Right renal cortex interstitium (tissue), 3 donors: Measurements from ENCODE around the gene NEK6. TPM values are rescaled to one million over a fixed set of nuclear protein-coding genes. Genes with fewer than 3 reads are reported as not detected.
A peak's percentile ranks its signal among the peaks of the same experiment; 100 is the strongest.

Experiments used
- DNase-seq, 3 donors: peaks; one replicate each; pipeline ENCODE4 v3.0.0-alpha.2; 2013; ENCODE audit warnings: low read depth in 3 of 3, low spot score in 2 of 3
- polyA plus RNA-seq, 3 donors: library from polyadenylated mRNA; unstranded; fragments of 120-200 nt; gene quantifications; one replicate each; pipeline ENCODE4 v1.2.1, GENCODE V29; 2013; ENCODE audit not compliant: insufficient read length in 3 of 3

Gene NEK6
- polyA plus RNA-seq, 3 donors, result 26.9 to 32.8 (median 27.9) TPM

- DNase-seq, result no peak
These were observed 77.6 kb downstream of the NEK6 start for GRCh38 chr9:124335320-124335707.

GRCh38 chr9:124337562-124337961 is 79.8 kb downstream of the NEK6 start:
- no peak for DNase-seq

DNA sequence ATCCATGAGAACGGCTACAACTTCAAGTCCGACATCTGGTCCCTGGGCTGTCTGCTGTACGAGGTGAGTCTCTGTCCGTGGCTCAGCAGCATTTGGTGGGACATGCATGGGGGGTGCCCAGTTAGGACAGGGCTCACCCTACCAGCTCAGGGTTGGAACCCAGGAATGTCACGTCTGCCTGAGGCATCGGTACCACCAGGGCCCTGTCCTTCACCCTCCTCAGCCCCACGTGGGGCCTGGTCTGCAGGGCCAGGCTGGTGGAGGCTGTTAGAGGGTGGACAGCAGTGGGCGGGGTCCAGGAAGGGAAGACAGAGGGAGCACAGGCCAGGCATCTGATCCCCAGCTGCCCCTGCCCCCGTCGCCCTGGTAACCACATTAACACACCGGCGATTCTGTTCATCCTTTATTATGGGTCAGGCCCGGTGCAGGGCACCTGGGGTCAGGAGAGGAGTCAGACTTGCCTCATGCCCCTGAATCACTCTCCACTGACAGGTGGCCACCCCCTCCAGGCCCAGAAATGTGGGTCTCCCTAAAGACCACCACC is 81.9 kb downstream of the NEK6 start:
- DNase-seq, result no peak

DNA sequence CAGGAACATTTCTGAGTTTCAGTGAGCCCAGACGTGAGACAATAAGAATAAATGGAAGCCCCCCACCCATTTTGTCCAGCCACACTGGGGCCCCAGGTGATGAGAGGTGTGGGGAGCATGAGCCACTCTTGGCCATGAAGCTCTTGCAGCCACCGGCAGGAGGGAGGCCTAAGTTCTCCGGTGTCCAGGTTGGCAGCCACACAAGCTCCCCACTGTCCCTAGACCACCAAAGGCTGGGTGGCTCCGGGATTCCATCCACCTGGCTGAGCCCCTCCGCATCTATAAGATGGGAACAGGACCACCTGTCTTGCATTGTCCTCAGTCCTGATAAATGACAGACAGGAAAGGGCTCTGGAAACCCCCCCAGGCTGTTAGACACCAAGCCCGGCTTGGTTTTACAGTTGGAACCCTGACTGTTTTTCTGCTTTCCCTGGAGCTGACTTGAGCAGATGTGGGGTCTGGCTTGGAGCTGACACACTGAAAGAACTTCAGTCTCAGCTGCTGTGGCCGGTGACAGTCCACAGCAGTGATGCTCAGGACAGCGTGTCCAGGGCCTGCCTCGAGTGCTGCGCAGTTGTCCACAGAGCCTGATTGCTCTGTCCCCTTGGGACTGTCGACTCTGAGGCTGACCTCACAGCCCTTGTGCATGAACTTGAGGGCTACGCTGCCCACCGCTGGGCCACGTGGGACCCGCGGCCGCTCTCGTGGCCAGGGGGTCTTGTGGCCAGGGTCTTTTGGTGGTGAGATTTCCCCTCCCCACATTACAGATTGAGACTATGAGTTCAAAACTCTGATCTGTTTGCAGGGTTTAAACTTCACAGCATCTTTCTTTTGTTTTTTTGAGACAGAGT is 82.7 kb downstream of the NEK6 start:
- no peak for DNase-seq

- no peak for DNase-seq
These were observed 83.9 kb downstream of the NEK6 start for GRCh38 chr9:124341455-124342170.

GRCh38 chr9:124342402-124342775 is 84.6 kb downstream of the NEK6 start:
- no peak for DNase-seq

DNA sequence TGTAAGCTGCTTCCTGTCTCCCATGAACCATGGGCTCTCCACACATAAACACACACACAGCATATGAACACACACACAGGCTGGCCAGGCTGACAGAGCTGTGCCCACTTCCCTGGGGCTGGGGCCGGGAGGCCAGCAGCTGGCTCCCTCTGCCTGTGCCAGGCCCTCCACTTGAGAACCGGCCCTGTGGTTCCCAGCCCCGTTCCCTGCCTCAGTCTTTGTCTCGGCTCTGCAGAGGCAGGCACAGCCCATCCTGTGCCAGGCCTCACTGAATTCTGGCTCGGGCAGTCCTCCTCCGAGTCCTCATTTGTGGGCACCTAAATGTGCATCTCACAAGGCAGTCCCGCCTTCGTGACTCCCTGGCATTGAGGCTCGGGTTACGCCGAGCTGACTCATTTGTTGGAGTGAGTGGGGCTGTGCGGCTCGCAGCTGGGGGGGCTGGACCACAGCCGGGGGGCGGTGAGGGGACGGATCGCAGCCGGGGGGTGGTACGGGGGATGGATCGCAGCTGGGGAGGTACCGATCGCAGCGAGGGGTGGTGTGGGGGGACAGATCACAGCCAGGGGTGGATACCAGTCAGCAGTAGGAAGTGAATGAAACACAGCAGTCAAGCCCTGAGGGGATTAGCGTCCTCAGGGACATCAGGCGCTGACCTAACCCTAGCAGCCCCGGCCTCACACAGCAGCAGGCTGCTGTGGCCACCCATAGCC is 85.2 kb downstream of the NEK6 start:
- DNase-seq, result peak in 2 of 3 donors; percentile 32 to 65

GRCh38 chr9:124343533-124344290 is 86.0 kb downstream of the NEK6 start:
- no peak for DNase-seq

GRCh38 chr9:124344291-124345050 is 86.7 kb downstream of the NEK6 start:
- no peak for DNase-seq

DNA sequence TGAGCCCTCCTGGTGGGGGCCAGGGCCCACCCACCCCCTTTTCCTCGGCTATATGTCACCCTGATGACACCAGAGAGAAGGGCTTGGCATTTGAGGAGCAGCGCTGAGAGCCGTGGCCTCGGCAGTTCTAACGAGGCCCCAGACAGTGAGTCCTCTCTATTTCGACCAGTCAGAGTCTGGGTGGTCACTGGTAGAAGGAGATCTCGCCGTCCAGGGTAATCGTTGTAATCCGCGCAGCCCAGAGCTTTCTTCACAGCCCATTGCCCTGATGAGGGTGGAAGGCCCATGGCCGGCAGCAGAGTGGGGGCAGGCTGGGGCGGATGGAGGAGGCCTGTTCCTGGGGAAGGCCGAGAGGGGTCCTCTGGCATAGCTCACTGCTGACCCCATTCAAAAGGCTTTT is 87.3 kb downstream of the NEK6 start:
- DNase-seq, result no peak

- DNase-seq, result no peak
These were observed 88.1 kb downstream of the NEK6 start for GRCh38 chr9:124345751-124346281.

DNA sequence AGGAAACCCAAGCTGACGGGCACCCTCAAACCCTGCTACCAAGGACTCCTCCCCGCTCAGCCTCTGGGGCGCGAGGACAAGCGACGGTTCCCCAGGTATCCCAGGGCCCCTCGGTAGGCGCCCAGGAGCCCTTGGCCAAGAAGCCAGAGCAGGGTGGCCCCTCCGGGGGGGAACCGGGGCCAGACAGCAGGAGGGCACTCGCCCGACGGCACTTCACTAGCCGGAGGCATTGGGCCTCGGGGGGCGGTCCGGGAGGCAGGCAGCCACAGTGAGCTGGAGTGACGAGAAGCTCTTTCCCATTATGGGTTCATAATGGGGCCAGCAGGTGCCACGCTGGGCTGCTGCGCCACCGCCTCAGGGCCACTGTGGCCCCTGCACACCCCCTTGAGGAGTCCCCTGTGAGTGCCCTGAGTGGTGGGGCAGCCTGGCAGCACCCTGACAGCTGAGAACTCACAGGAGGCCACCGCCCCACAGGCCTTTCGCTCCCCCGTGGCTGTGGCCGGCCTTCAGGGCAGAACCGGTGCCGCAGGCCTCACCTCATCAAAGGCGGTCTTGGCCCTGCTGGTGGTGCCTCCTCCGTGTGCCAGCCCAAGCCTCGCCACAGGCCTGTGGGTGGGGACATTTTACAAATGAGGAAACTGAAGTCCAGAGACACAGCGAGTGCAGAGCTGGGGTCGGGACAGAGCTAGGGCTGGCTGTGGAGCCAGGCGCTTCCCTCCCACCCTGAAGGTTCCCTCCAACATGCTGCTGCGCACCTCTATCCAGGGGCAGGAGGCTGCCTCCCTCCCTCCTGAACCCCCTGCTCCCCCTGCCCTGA is 88.8 kb downstream of the NEK6 start:
- DNase-seq, result no peak

DNA sequence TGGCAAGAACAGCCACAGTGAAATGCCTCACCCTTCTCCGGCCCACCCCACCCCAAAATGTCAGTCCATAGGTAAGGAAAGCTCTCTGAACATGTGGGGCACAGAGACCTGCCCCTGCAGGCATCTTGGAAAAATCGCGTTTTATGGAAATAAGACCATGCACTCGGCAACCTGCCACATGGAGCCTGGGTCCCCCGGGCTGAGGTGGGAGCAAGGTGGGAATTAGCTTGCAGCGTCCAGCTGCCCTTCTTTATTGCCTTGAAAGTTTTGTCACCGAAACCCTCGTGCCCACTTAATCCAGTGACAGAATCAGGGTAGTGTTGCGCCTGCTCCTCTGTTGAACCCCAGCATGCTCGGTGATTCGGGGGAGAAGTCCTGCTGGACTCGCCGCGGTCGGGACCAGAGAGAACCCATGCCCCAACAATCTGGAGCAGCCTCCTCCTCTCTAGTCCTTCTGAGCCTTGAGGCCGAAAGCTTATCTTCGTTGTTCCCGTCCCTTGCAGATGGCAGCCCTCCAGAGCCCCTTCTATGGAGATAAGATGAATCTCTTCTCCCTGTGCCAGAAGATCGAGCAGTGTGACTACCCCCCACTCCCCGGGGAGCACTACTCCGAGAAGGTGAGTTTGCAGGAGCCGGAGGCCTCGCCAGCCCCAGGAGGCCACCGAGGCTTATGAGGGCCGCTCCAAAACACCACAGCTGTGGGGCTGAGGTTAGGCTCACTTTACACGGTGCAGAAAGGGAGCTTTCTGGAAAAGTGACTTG is 89.6 kb downstream of the NEK6 start:
- no peak for DNase-seq

GRCh38 chr9:124347968-124348358 is 90.2 kb downstream of the NEK6 start:
- no peak for DNase-seq

GRCh38 chr9:124348363-124348762 is 90.6 kb downstream of the NEK6 start:
- no peak for DNase-seq

- DNase-seq, result no peak
These were observed 91.1 kb downstream of the NEK6 start for GRCh38 chr9:124348831-124349230.

DNA sequence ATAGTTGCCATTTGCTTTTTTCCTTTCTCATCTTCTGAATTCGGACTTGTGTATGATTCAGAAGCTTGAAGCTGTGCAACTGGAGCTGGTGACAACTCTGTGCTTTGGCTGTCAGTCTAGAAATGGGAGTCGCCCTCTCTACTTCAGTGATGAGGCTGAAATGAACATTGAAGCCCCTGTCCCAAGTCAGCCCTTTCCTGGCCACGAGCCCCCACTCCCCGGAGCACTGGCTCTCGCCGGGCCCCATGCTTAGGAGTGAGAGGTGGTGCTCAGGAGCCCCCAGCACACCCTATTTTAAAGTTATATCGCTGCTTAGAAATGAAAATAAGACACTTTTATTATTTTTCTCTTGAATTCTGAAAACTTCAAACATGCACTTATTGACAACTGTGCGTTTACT is 91.5 kb downstream of the NEK6 start:
- no peak for DNase-seq
